ENCODE data around the gene ECHS1. TPM values are rescaled to one million over a fixed set of nuclear protein-coding genes. Genes with fewer than 3 reads are reported as not detected.

The ECHS1 gene
- total and polyA plus RNA-seq, 12 donors, result 74.4 to 280 (median 138) TPM

- no peaks in the 10 kb centered on the region for H3K27me3 ChIP-seq
- 8 to 74% (median 13%) methylated on average over 5 to 51 of the region's 51 CpGs for WGBS, 4 donors
- DNase-seq, result peak; percentile 55 to 83 (median 71)
- H3K36me3 ChIP-seq (replicated peaks in 1 of 2), result no peaks in the 10 kb centered on the region
- no peaks in the 10 kb centered on the region for H3K4me1 ChIP-seq (replicated peaks in 1 of 2)
- peak; percentile 56 to 80 (median 68) for TF ChIP-seq CTCF (IDR thresholded peaks at IDR 0.05)
- TF ChIP-seq POLR2A (IDR thresholded peaks at IDR 0.05), result no peak
- H3K4me3 ChIP-seq, result peak overlapping the region in 1 of 4 donors; percentile 42
- intact Hi-C loops (cut with DNase I), result loop anchor here in 1 of 2 donors (10.0 kb wide), 1 partner anchor 174 kb away; no protein-coding TSS in a partner anchor
- H3K27ac ChIP-seq, result peak overlapping the region in 2 of 5 donors; percentile 41 to 49
- H3K9me3 ChIP-seq (replicated peaks in 1 of 3), result no peaks in the 10 kb centered on the region
These were observed 54.5 kb downstream of the ECHS1 start for GRCh38 chr10:133318494-133319127.

DNA sequence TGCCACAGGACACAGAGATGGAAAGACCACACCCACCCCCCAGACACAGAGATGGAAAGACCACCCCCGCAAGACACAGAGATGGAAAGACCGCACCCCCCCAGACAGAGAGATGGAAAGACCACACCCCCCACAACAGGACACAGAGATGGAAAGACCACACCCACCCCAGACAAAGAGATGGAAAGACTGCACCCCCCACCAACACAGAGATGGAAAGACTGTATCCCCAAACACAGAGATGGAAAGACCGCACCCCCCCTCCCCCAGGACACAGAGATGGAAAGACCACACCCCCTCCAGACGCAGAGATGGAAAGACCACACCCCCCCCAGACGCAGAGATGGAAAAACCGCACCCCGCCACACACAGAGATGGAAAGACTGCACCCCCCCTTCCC is 56.4 kb downstream of the ECHS1 start:
- Histone ChIP-seq H3K4me1 (replicated peaks in 1 of 2) (no peaks in the 10 kb centered on the region), H3K27ac (no peak overlapping the region), H3K27me3 (no peaks in the 10 kb centered on the region), H3K4me3 (no peak overlapping the region), H3K9me3 (replicated peaks in 1 of 3) (no peaks in the 10 kb centered on the region), H3K36me3 (replicated peaks in 1 of 2) (peaks cover 0 to 11% of the 10 kb centered on the region in 2 donors)
- intact Hi-C loops (cut with DNase I), result loop anchor here in 1 of 2 donors (10.0 kb wide), 1 partner anchor 172 kb away; no protein-coding TSS in a partner anchor
- WGBS, 4 donors, result 80 to 90% (median 85%) methylated on average over 3 to 7 of the region's 7 CpGs
- DNase-seq, result no peak
- no peak for TF ChIP-seq POLR2A (IDR thresholded peaks at IDR 0.05)
- no peak for TF ChIP-seq CTCF (IDR thresholded peaks at IDR 0.05)

- Histone ChIP-seq H3K27me3 (no peaks in the 10 kb centered on the region), H3K9me3 (replicated peaks in 1 of 3) (no peaks in the 10 kb centered on the region), H3K36me3 (replicated peaks in 1 of 2) (peaks cover 0 to 12% of the 10 kb centered on the region in 2 donors), H3K4me3 (no peak overlapping the region), H3K4me1 (replicated peaks in 1 of 2) (no peaks in the 10 kb centered on the region), H3K27ac (no peak overlapping the region)
- intact Hi-C loops (cut with DNase I), result loop anchor here in 1 of 2 donors (10.0 kb wide), 1 partner anchor 171 kb away; no protein-coding TSS in a partner anchor
- TF ChIP-seq CTCF (IDR thresholded peaks at IDR 0.05) (no peak), POLR2A (IDR thresholded peaks at IDR 0.05) (no peak)
- no peak for DNase-seq
- WGBS, 4 donors, result 88 to 93% (median 90%) methylated on average over 3 to 9 of the region's 9 CpGs
These were observed 56.9 kb downstream of the ECHS1 start for GRCh38 chr10:133316266-133316665.

DNA sequence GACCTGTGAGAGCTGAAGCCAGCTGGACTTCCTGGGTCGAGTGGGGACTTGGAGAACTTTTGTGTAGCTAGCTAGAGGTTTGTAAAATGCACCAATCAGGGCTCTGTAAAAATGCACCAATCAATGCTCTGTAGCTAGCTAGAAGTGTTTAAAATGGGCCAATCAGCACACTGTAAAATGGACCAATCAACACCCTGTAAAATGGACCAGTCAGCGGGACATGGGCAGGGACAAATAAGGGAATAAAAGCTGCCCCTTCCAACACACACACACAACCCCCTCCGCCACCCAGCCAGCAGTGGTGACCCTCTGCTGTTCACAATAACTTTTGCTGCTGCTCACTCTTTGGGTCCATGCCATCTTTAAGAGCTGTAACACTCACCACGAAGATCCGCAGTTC is 57.3 kb downstream of the ECHS1 start:
- no peak overlapping the region for H3K27ac ChIP-seq
- H3K4me1 ChIP-seq (replicated peaks in 1 of 2), result no peaks in the 10 kb centered on the region
- H3K9me3 ChIP-seq (replicated peaks in 1 of 3), result no peaks in the 10 kb centered on the region
- H3K4me3 ChIP-seq, result no peak overlapping the region
- peaks cover 0 to 15% of the 10 kb centered on the region in 2 donors for H3K36me3 ChIP-seq (replicated peaks in 1 of 2)
- WGBS, 4 donors, result 87 to 90% (median 90%) methylated on average over 5 of the region's 5 CpGs
- TF ChIP-seq CTCF (IDR thresholded peaks at IDR 0.05) (no peak), POLR2A (IDR thresholded peaks at IDR 0.05) (no peak)
- no peak for DNase-seq
- intact Hi-C loops (cut with DNase I), result loop anchor here in 1 of 2 donors (10.0 kb wide), 1 partner anchor 171 kb away; no protein-coding TSS in a partner anchor
- H3K27me3 ChIP-seq, result no peaks in the 10 kb centered on the region
